HepG2 (cell line): ENCODE measurements around the gene ANG. TPM values are rescaled to one million over a fixed set of nuclear protein-coding genes. Genes with fewer than 3 reads are reported as not detected.

Experiments
- BHLHE40 ChIP-seq: IDR thresholded peaks from 2 replicates; pipeline ENCODE4 v1.6.1; 2011; ENCODE audit warnings: low read length, improper control_type of control experiment
- BRCA1 ChIP-seq: sonication (generic); formaldehyde crosslinking; IDR thresholded peaks from 2 replicates; pipeline ENCODE4 v1.4.0; 2020; ENCODE audit warnings: missing genetic modification reagents
- FOXA1 ChIP-seq, 2 experiments: fragments of 450-650 bp in 1 of 2; sonication (generic) in 1 of 2; formaldehyde crosslinking in 1 of 2; IDR thresholded peaks; 2 replicates each; pipeline versions ENCODE4 v1.4.0 to v1.6.1; 2016 to 2020; ENCODE audit warnings: missing genetic modification reagents in 1 of 2
- GATA4 ChIP-seq: sonication (generic); IDR thresholded peaks from 2 replicates; pipeline ENCODE4 v1.6.1; 2016; ENCODE audit warnings: antibody characterized with exemption, low read depth, borderline replicate concordance
- GLI4 ChIP-seq: sonication (generic); formaldehyde crosslinking; IDR thresholded peaks from 2 replicates; pipeline ENCODE4 v1.5.1; 2020; ENCODE audit warnings: missing genetic modification reagents, mild to moderate bottlenecking, moderate library complexity, borderline replicate concordance
- HDAC2 ChIP-seq: sonication (generic); formaldehyde crosslinking; IDR thresholded peaks from 2 replicates; pipeline ENCODE4 v1.4.0; 2020; ENCODE audit warnings: missing genetic modification reagents
- HNF4G ChIP-seq, 2 experiments: sonication (generic) in 1 of 2; formaldehyde crosslinking in 1 of 2; IDR thresholded peaks; 2 replicates each; pipeline versions ENCODE4 v1.4.0 to v1.6.1; 2011 to 2020; ENCODE audit warnings: borderline replicate concordance in 2 of 2, low read depth in 2 of 2, mild to moderate bottlenecking in 2 of 2, low read length in 1 of 2, missing genetic modification reagents in 1 of 2, moderate library complexity in 1 of 2
- JARID2 ChIP-seq: sonication (generic); formaldehyde crosslinking; IDR thresholded peaks from 2 replicates; pipeline ENCODE4 v1.8.1; 2023; ENCODE audit warnings: missing genetic modification reagents, inconsistent platforms; ENCODE audit not compliant: insufficient replicate concordance
- KLF9 ChIP-seq: IDR thresholded peaks from 2 replicates; pipeline ENCODE4 v1.6.1; 2016; ENCODE audit warnings: low read depth
- SAFB2 ChIP-seq: sonication (generic); formaldehyde crosslinking; IDR thresholded peaks from 2 replicates; pipeline ENCODE4 v1.5.1; 2020; ENCODE audit warnings: missing genetic modification reagents, low read depth, mild to moderate bottlenecking, borderline replicate concordance
- SRSF4 ChIP-seq: fragments of 200-400 bp; formaldehyde crosslinking; IDR thresholded peaks from one replicate; pipeline ENCODE4 v1.6.1; 2018; ENCODE audit warnings: mild to moderate bottlenecking, low read depth, low read length, moderate library complexity; ENCODE audit not compliant: poor library complexity, severe bottlenecking
- ZFAT ChIP-seq: sonication (generic); formaldehyde crosslinking; conservative IDR thresholded peaks from 2 replicates; pipeline ENCODE4 v1.8.1; 2023; ENCODE audit warnings: missing genetic modification reagents, inconsistent platforms
- ZNF230 ChIP-seq: sonication (generic); formaldehyde crosslinking; IDR thresholded peaks from 2 replicates; pipeline ENCODE4 v1.4.0; 2020; ENCODE audit warnings: mild to moderate bottlenecking, missing genetic modification reagents
- ZNF235 ChIP-seq: sonication (generic); formaldehyde crosslinking; IDR thresholded peaks from 2 replicates; pipeline ENCODE4 v1.8.1; 2023; ENCODE audit warnings: mild to moderate bottlenecking, missing genetic modification reagents, borderline replicate concordance
- ZNF407 ChIP-seq: sonication (generic); formaldehyde crosslinking; IDR thresholded peaks from one replicate; pipeline ENCODE4 v1.5.1; 2020; ENCODE audit warnings: mild to moderate bottlenecking, missing genetic modification reagents; ENCODE audit errors: not compliant biosample characterization
- ZNF777 ChIP-seq: sonication (generic); formaldehyde crosslinking; IDR thresholded peaks from 2 replicates; pipeline ENCODE4 v1.4.0; 2020; ENCODE audit warnings: missing genetic modification reagents
- polyA plus RNA-seq, 8 experiments: library from polyadenylated mRNA; depleted of rRNA in 3 of 8; stranded (reverse) in 7 of 8; unstranded in 1 of 8; fragments of >200 nt; fragmentation: Illumina TruSeq in 4 of 8; extraction: Trizol in 4 of 8; gene quantifications; 2 replicates each; pipeline versions ENCODE4 v1.2.1 to v1.2.3, GENCODE V29; 2011 to 2016; ENCODE audit warnings: low read depth in 4 of 8, missing spikeins in 1 of 8, mixed read lengths in 1 of 8; ENCODE audit not compliant: insufficient read depth in 1 of 8
- total RNA-seq, 5 experiments: library from RNA; depleted of rRNA; stranded (reverse); fragments of >200 nt; fragmentation: Illumina TruSeq; extraction: Trizol; gene quantifications; 2 replicates each; pipeline ENCODE4 v1.2.3, GENCODE V29; 2016; ENCODE audit warnings: low read depth in 1 of 5
- TF ChIP-seq, protein P1 (sequence below): sonication (generic); formaldehyde crosslinking; IDR thresholded peaks from 2 replicates; pipeline ENCODE4 v1.5.0; 2020; ENCODE audit warnings: missing genetic modification reagents, mild to moderate bottlenecking, borderline replicate concordance
- TF ChIP-seq, protein P2 (sequence below): sonication (generic); formaldehyde crosslinking; IDR thresholded peaks from 2 replicates; pipeline ENCODE4 v1.4.0; 2020; ENCODE audit warnings: missing genetic modification reagents

ANG gene
- total and polyA plus RNA-seq, 2 of the 13 experiments (the other 11 are each of a cell fraction or from before 2014, with no cell fraction given) = 83.6 to 401 TPM

GRCh38 chr14:20683891-20684661 is 4.5 kb upstream of the ANG start, which contains the start of gene RNASE4 (continued):
- TF ChIP-seq HDAC2 (peak; percentile 58), ZNF235 (CRISPR knock-in tag) (no peak), BHLHE40 (no peak), BRCA1 (CRISPR knock-in tag) (0 out of 2 replicates have a peak, but pooled peaks have one; percentile 31), SRSF4 (no peak), KLF9 (CRISPR knock-in tag) (no peak), ZNF407 (CRISPR knock-in tag) (peak; percentile 47), GATA4 (no peak), HNF4G (IDR thresholded peaks at IDR 0.05; ENCODE audit: borderline replicate concordance, low read depth, low read length) (no peak), HNF4G (CRISPR knock-in tag; IDR thresholded peaks at IDR 0.05; ENCODE audit: borderline replicate concordance, low read depth) (peak; percentile 60; the same call in 1 of the 2 replicates), ZFAT (CRISPR knock-in tag) (no peak; the same call in 1 of the 2 replicates), GLI4 (peak; percentile 85; the same call in 1 of the 2 replicates), ZNF777 (CRISPR knock-in tag) (no peak; the same call in 1 of the 2 replicates), SAFB2 (CRISPR knock-in tag) (peak; percentile 12; the same call in 1 of the 2 replicates), JARID2 (CRISPR knock-in tag) (peak; percentile 61), ZNF230 (CRISPR knock-in tag) (peak; percentile 65), FOXA1 (IDR thresholded peaks at IDR 0.05) (no peak), FOXA1 (CRISPR knock-in tag; IDR thresholded peaks at IDR 0.05) (peak; percentile 87)
- TF ChIP-seq, protein P1, sequence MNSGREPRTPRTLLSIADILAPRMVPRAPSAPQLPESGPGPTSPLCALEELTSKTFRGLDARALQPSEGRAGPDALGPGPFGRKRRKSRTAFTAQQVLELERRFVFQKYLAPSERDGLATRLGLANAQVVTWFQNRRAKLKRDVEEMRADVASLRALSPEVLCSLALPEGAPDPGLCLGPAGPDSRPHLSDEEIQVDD (CRISPR knock-in tag) = 0 out of 2 replicates have a peak, but pooled peaks have one; percentile 19
- TF ChIP-seq, protein P2, sequence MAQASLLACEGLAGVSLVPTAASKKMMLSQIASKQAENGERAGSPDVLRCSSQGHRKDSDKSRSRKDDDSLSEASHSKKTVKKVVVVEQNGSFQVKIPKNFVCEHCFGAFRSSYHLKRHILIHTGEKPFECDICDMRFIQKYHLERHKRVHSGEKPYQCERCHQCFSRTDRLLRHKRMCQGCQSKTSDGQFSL (CRISPR knock-in tag) = no peak
